BLaER1 treated with 17β-estradiol and CSF1 and Interleukin-3, amounts not matched to agents 10 nM and 100 nM (cell line): Measurements from ENCODE around the gene DHX57.
"Not testable (repeated sequence)": the region's sequence is repeated elsewhere in the genome, so short reads cannot be mapped to it uniquely, and the experiment has no call there.

Experiments
- H3K27ac ChIP-seq, 11 experiments: shearing (Covaris generic); formaldehyde crosslinking; 2 replicates each; pipeline ENCODE4 v1.8.1; 2022
- H3K27me3 ChIP-seq, 11 experiments: shearing (Covaris generic); formaldehyde crosslinking; 2 replicates each; pipeline ENCODE4 v1.8.1; 2022
- H3K36me3 ChIP-seq, 11 experiments: shearing (Covaris generic); formaldehyde crosslinking; 2 replicates each; pipeline ENCODE4 v1.8.1; 2022
- H3K4me1 ChIP-seq, 10 experiments: shearing (Covaris generic); formaldehyde crosslinking; 2 replicates each; pipeline ENCODE4 v1.8.1; 2022
- H3K4me2 ChIP-seq, 11 experiments: shearing (Covaris generic); formaldehyde crosslinking; 2 replicates each; pipeline ENCODE4 v1.8.1; 2022
- H3K4me3 ChIP-seq, 10 experiments: shearing (Covaris generic); formaldehyde crosslinking; 2 replicates each; pipeline ENCODE4 v1.8.1; 2022
- H3K9ac ChIP-seq, 11 experiments: shearing (Covaris generic); formaldehyde crosslinking; 2 replicates each; pipeline ENCODE4 v1.8.1; 2022
- H3K9me3 ChIP-seq, 11 experiments: shearing (Covaris generic); formaldehyde crosslinking; replicated peaks in 1 of 11; 2 replicates each; pipeline ENCODE4 v1.8.1; 2022
- H4K20me1 ChIP-seq, 11 experiments: shearing (Covaris generic); formaldehyde crosslinking; 2 replicates each; pipeline ENCODE4 v1.8.1; 2022
- Cebpa-rat ChIP-seq, 11 experiments: shearing (Covaris generic); IDR thresholded peaks; 2 replicates each; pipeline ENCODE4 v1.8.1; 2022

Gene DHX57

GRCh38 chr2:38836791-38837190 lies 38.9 kb downstream of the DHX57 start:
- no peaks in the 10 kb centered on the region for H4K20me1 ChIP-seq
- H3K4me2 ChIP-seq, result peak overlapping the region in 5 of 11 experiments; percentile 34 to 81 (median 65); a peak in 10 of 22 replicates
- H3K9ac ChIP-seq, result peak overlapping the region in 5 of 11 experiments; percentile 47 to 61 (median 54); a peak in 7 of 22 replicates

GRCh38 chr2:38835990-38836389 lies 39.7 kb downstream of the DHX57 start:
- Histone ChIP-seq H3K4me2 (peak overlapping the region in 5 of 11 experiments; percentile 49 to 81 (median 66); a peak in 10 of 22 replicates), H3K9me3 (0 out of 22 replicates have a peak, but pooled peaks cover 0 to 3% (median 0%) of the 10 kb centered on the region in 11 experiments)

More at GRCh38 chr2:38836791-38837190, 38.9 kb downstream of the DHX57 start:
- peak overlapping the region in 6 of 11 experiments; percentile 40 to 85 (median 78); a peak in 11 of 22 replicates for H3K27ac ChIP-seq
- H3K9me3 ChIP-seq, result 0 out of 22 replicates have a peak, but pooled peaks cover 0 to 3% (median 0%) of the 10 kb centered on the region in 11 experiments
- no peak for TF ChIP-seq Cebpa-rat (IDR thresholded peaks at IDR 0.05)
- no peaks in the 10 kb centered on the region for H3K27me3 ChIP-seq
- peaks cover 0 to 77% (median 16%) of the 10 kb centered on the region in 10 experiments; a peak in 10 of 20 replicates for H3K4me1 ChIP-seq
- H3K36me3 ChIP-seq, result peaks cover 0 to 93% (median 55%) of the 10 kb centered on the region in 11 experiments; a peak in 20 of 22 replicates
- H3K4me3 ChIP-seq, result no peak overlapping the region

GRCh38 chr2:38835015-38835601 lies 40.6 kb downstream of the DHX57 start:
- peaks cover 0 to 88% (median 18%) of the 10 kb centered on the region in 10 experiments; a peak in 10 of 20 replicates for H3K4me1 ChIP-seq
- no peak overlapping the region for H3K4me3 ChIP-seq

More at GRCh38 chr2:38835990-38836389, 39.7 kb downstream of the DHX57 start:
- peak overlapping the region in 5 of 11 experiments; percentile 47 to 63 (median 54); a peak in 7 of 22 replicates for H3K9ac ChIP-seq
- H3K4me3 ChIP-seq, result no peak overlapping the region
- H3K36me3 ChIP-seq, result peaks cover 0 to 85% (median 47%) of the 10 kb centered on the region in 11 experiments; a peak in 20 of 22 replicates
- peak in 5 of 11 experiments; percentile 28 to 87 (median 73); a peak in 5 of 22 replicates for TF ChIP-seq Cebpa-rat (IDR thresholded peaks at IDR 0.05)
- no peaks in the 10 kb centered on the region for H4K20me1 ChIP-seq
- H3K27ac ChIP-seq, result peak overlapping the region in 6 of 11 experiments; percentile 40 to 85 (median 78); a peak in 11 of 22 replicates
- peaks cover 0 to 85% (median 16%) of the 10 kb centered on the region in 10 experiments; a peak in 10 of 20 replicates for H3K4me1 ChIP-seq
- H3K27me3 ChIP-seq, result no peaks in the 10 kb centered on the region

GRCh38 chr2:38830526-38831159 lies 45.1 kb downstream of the DHX57 start:
- Histone ChIP-seq H3K27me3 (no peaks in the 10 kb centered on the region), H3K27ac (peak overlapping the region in 5 of 11 experiments; percentile 50 to 64 (median 55); a peak in 9 of 22 replicates), H3K36me3 (peaks cover 5 to 80% (median 37%) of the 10 kb centered on the region in 11 experiments; a peak in 21 of 22 replicates), H3K4me2 (peak overlapping the region in 5 of 11 experiments; percentile 48 to 88 (median 65); a peak in 9 of 22 replicates), H3K9me3 (no peaks in the 10 kb centered on the region), H3K4me1 (peaks cover 0 to 74% (median 15%) of the 10 kb centered on the region in 10 experiments; a peak in 11 of 20 replicates), H3K9ac (peak overlapping the region in 1 of 11 experiments; percentile 33; a peak in 1 of 22 replicates), H4K20me1 (no peaks in the 10 kb centered on the region), H3K4me3 (no peak overlapping the region)
- no peak for TF ChIP-seq Cebpa-rat (IDR thresholded peaks at IDR 0.05)

More at GRCh38 chr2:38835015-38835601, 40.6 kb downstream of the DHX57 start:
- Histone ChIP-seq H3K27me3 (no peaks in the 10 kb centered on the region), H3K9ac (peak overlapping the region in 5 of 11 experiments; percentile 30 to 63 (median 53); a peak in 8 of 22 replicates), H3K36me3 (peaks cover 0 to 84% (median 40%) of the 10 kb centered on the region in 11 experiments; a peak in 19 of 22 replicates), H4K20me1 (no peaks in the 10 kb centered on the region), H3K27ac (peak overlapping the region in 6 of 11 experiments; percentile 40 to 85 (median 78); a peak in 12 of 22 replicates), H3K9me3 (0 out of 22 replicates have a peak, but pooled peaks cover 0 to 3% (median 0%) of the 10 kb centered on the region in 11 experiments), H3K4me2 (peak overlapping the region in 5 of 11 experiments; percentile 49 to 78 (median 66); a peak in 10 of 22 replicates)
- TF ChIP-seq Cebpa-rat (IDR thresholded peaks at IDR 0.05), result 0 out of 22 replicates have a peak, but pooled peaks of 1 of the 11 experiments have one; percentile 1

GRCh38 chr2:38829971-38830370 lies 45.8 kb downstream of the DHX57 start:
- Histone ChIP-seq H3K36me3 (peaks cover 10 to 80% (median 36%) of the 10 kb centered on the region in 11 experiments; a peak in 21 of 22 replicates), H3K4me3 (no peak overlapping the region), H3K27me3 (no peaks in the 10 kb centered on the region), H3K4me2 (peak overlapping the region in 3 of 11 experiments; percentile 54 to 88 (median 65); a peak in 6 of 22 replicates), H3K27ac (peak overlapping the region in 5 of 11 experiments; percentile 50 to 64 (median 55); a peak in 6 of 22 replicates), H4K20me1 (no peaks in the 10 kb centered on the region), H3K9me3 (no peaks in the 10 kb centered on the region), H3K9ac (no peak overlapping the region), H3K4me1 (peaks cover 0 to 67% (median 11%) of the 10 kb centered on the region in 10 experiments; a peak in 11 of 20 replicates)
- TF ChIP-seq Cebpa-rat (IDR thresholded peaks at IDR 0.05), result no peak

- Histone ChIP-seq H3K4me2 (peak overlapping the region in 1 of 11 experiments; percentile 75; a peak in 3 of 22 replicates), H3K4me3 (no peak overlapping the region), H3K36me3 (peaks cover 25 to 80% (median 44%) of the 10 kb centered on the region in 11 experiments), H3K4me1 (peaks cover 0 to 52% (median 9%) of the 10 kb centered on the region in 10 experiments; a peak in 11 of 20 replicates), H3K9ac (no peak overlapping the region), H3K27ac (peak overlapping the region in 1 of 11 experiments; percentile 59; a peak in 2 of 22 replicates), H3K27me3 (no peaks in the 10 kb centered on the region), H3K9me3 (no peaks in the 10 kb centered on the region), H4K20me1 (no peaks in the 10 kb centered on the region)
- no peak for TF ChIP-seq Cebpa-rat (IDR thresholded peaks at IDR 0.05)
Measured at GRCh38 chr2:38828460-38828859, 47.3 kb downstream of the DHX57 start.

- Histone ChIP-seq H3K4me2 (peak overlapping the region in 5 of 11 experiments; percentile 60 to 75 (median 63); a peak in 10 of 22 replicates), H3K4me1 (peaks cover 0 to 48% (median 9%) of the 10 kb centered on the region in 10 experiments; a peak in 11 of 20 replicates), H3K36me3 (peaks cover 23 to 80% (median 51%) of the 10 kb centered on the region in 11 experiments), H3K27ac (peak overlapping the region in 8 of 11 experiments; percentile 1 to 67 (median 44); a peak in 11 of 22 replicates), H3K9ac (peak overlapping the region in 2 of 11 experiments; percentile 21 to 40; a peak in 4 of 22 replicates)
- H3K27me3 ChIP-seq, H3K4me3 ChIP-seq, H3K9me3 ChIP-seq, H4K20me1 ChIP-seq: not testable (repeated sequence)
Measured at GRCh38 chr2:38827539-38828145, 48.1 kb downstream of the DHX57 start.

- no peak overlapping the region for H3K9ac ChIP-seq
- no peak overlapping the region for H3K4me2 ChIP-seq
- no peaks in the 10 kb centered on the region for H3K27me3 ChIP-seq
- TF ChIP-seq Cebpa-rat (IDR thresholded peaks at IDR 0.05), result no peak
- no peak overlapping the region for H3K4me3 ChIP-seq
- H3K36me3 ChIP-seq, result peaks cover 33 to 96% (median 58%) of the 10 kb centered on the region in 11 experiments
- H3K4me1 ChIP-seq, result peaks cover 0 to 35% (median 9%) of the 10 kb centered on the region in 10 experiments; a peak in 11 of 20 replicates
- no peaks in the 10 kb centered on the region for H4K20me1 ChIP-seq
- no peak overlapping the region for H3K27ac ChIP-seq
- no peaks in the 10 kb centered on the region for H3K9me3 ChIP-seq
Measured at GRCh38 chr2:38825956-38826355, 49.8 kb downstream of the DHX57 start.
